Ecto neural progenitor cell (in vitro differentiated cells): ENCODE measurements around the gene IER3.
A peak's percentile ranks its signal among the peaks of the same experiment; 100 is the strongest.

ENCODE experiments used
- DNase-seq: peaks from one replicate; pipeline ENCODE4 v3.0.0-alpha.2; 2018; ENCODE audit warnings: low spot score

The IER3 gene

GRCh38 chr6:30744054-30744805 is at the start of gene IER3:
TSS of gene IER3 (minus strand) at chr6:30744547. CDS start at chr6:30744518, 29 bp downstream.
- DNase-seq = peak; percentile 86

GRCh38 chr6:30793521-30794194 is 49.3 kb upstream of the IER3 start:
- no peak for DNase-seq

DNA sequence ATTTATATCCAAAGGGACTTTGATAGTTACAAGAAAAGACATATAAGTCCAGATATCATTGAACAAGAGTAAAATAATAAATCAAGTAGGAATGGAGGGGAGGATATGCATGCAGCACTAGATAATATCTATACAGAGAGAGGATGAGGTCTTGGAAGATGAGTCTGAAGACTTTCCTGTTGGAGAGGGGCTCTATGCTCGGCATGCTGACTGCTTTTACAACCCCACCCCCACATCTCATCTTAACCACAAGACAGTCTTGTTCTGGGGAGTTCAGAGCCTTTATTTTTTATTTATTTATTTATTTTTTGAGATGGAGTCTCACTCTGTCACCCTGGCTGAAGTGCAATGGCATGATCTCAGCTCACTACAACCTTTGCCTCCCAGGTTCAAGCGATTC is 48.4 kb upstream of the IER3 start:
- no peak for DNase-seq

DNA sequence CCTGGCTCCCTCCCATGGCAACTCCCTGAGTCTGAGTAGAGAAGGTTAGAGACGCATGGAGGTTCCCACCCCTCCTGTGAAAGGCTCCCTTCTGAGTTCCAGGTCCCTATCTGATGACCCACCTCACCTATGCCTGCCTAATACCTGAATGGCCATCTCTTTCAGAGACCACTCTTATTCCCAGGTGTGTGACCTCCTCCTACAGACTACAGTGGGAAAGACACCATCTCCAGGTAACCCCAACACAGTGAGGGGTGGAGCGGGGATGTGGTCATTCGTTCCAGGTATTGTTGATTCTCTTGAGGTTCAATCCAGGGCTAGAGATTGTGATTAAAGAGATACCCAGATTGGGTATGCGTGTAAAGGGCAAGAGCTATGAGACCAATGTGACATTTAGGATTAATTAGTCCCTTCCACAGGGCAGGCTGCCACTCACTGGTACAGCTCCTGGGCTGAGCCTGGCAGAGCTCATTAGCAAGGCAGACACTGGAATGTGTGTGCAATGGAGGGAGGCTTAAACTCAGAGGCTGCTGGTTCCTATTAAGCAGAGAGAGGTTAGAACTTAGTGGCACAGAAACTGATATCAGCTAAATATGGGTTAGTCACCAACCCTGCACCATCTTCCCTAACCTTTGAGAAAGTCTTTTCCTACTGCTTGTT is 46.5 kb upstream of the IER3 start:
- no peak for DNase-seq

- no peak for DNase-seq
Observed at GRCh38 chr6:30789606-30790005, 45.3 kb upstream of the IER3 start.

GRCh38 chr6:30787954-30788353 is 43.6 kb upstream of the IER3 start:
- DNase-seq = no peak

GRCh38 chr6:30782425-30783014 is 38.2 kb upstream of the IER3 start:
- no peak for DNase-seq

DNA sequence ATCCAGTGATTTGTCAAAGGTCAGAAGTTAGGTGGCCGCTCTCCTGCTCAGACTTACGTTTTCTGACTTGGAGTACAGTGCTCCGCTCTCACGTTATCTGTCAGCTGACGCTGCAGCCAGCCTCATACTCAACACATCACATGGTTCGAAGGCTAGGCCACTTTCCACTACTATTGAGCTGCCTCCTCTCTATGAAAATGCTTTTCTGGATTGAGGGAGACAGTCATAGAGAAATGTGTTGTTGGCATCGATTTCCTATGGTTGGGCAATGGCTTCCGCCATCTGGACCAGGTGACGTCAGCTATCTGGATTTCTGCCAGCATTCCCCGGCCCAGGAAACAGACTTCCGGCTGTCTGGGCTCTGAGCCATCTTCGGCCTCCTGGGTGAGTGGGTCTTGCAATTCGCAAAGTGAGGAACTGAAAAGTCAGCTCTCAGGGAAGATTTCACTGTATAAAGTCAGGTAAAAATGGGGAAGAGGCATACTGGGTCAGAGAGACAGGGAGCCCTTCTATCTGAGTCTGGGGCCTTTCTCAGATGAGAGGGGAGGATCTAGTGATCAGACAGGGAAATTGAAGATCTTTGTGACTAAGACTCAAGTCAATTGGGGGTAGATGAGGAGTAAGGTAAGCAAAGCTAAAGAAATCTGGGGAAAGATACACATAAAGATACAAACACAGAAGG is 37.5 kb upstream of the IER3 start:
- DNase-seq = no peak

GRCh38 chr6:30781395-30781742 is 37.0 kb upstream of the IER3 start:
- no peak for DNase-seq

- no peak for DNase-seq
Observed at GRCh38 chr6:30780642-30780920, 36.2 kb upstream of the IER3 start.

DNA sequence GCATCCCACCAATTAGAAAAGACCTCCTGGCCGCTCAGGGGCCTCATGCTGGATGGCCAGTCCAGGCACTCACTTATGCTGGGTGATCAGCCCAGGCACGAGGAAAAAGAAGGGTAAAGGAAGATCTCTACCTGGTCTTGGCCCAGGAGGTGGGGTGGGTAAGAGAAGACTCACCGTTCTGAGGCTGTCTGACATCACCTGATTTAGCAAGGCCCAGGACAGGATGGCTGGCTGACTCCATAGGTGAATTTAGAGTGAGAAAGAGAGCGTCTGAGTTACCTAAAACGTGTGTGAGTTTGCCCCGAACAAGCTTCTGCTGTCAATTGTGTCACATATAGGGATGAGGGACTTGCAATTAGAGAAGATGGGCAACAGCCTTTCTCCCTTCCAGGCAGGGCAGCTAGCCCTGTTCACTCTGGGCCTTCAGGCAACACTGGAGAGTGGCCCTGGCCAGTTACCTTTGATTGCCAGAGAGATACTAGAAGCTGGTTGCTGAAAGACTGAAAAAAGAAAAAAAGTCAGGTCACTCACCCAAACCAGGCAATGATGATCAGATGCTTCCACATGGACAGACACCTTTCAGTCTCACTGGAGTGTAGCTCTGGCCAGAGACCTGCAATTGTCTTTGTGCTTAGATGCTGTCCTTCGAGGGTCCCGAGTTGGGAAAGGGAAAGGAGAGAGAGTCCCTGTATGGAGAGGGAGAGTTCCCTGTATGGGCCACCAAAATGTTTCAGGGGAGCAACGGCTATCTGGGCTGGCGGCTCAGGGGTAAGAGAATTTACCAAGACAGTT is 35.7 kb upstream of the IER3 start:
- no peak for DNase-seq

DNA sequence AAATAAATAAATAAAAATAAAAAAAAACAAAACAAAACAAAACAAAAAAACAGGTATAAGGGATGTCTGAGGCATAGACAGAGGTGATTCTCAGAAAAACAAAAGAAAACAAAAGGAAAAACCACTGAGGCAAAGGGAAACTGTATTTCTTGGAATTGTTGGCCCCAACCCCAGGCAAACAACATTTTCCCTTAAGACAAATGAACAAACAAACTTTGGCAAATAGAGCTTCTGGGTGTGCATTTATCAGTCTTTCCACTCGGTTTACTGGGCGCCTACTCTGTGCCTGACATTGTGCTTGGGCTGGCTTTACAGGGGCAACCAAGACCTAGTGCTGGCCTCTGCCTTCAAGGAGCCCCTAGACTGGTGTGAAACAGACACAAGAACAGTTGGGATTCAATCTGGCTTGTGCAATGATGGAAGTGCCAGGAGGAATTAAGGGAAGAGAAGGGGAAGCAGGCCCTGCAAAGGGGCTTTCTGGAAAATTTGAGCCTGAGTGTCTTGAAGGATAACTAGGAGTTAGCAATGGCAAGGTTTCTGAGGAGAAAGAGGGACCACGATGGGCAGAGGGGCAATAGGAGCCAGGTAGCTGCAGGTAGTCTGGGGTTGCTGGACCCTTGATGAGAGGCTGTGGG is 33.8 kb upstream of the IER3 start:
- DNase-seq = no peak

- DNase-seq = no peak
Observed at GRCh38 chr6:30777155-30777485, 32.8 kb upstream of the IER3 start.

DNA sequence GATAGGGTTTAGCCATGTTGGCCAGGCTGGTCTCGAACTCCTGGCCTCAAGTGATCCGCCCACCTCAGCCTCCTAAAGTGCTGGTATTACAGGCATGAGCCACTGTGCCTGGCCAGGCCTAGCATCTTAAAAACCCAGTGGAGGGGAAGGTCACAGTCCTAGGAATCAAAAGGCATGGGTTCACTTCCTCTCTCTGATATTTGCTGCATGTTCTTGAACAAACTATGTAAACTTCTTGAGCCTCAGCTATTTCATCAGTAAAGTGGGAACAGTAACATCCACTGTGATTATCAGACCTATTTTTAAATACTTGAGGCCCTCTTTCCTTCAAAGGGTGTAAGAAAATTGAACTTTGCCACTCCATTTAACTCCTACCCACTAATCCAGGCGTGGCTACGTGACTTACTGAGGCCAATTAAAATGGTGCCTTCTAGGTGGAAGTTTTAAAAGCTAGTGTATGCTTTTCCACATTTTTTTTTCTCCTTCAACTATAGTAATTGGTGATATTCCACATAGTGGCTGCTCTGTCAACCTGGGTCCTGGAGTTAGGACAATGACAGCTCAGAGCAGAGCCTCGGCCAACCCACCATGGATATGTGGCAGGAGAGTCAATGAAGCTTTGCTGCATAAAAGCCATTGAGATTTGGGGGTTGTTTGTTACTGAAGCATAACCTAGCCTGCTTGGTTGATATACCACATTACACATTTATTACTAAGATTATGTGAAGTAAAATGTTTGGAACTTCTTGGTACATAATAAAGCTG is 32.2 kb upstream of the IER3 start:
- DNase-seq = no peak

DNA sequence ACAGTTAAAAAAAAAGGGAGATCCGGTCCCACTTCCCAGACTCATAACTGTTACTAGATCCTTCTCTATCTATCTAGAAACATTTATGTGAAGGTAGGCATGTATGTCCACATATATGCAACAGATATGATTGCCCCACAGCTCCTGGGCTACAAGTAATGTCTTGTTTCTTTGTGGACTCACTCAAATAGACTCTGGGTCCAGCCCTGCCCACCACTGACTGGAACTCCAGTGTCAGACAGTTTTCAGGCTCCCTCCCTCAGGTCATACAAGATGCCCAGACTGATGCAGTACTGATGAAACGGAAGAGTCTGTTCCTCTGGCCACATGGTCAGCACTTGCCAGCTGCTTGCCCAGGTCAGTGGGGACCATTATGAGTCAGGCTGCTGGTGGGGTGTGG is 30.8 kb upstream of the IER3 start:
- DNase-seq = no peak

DNA sequence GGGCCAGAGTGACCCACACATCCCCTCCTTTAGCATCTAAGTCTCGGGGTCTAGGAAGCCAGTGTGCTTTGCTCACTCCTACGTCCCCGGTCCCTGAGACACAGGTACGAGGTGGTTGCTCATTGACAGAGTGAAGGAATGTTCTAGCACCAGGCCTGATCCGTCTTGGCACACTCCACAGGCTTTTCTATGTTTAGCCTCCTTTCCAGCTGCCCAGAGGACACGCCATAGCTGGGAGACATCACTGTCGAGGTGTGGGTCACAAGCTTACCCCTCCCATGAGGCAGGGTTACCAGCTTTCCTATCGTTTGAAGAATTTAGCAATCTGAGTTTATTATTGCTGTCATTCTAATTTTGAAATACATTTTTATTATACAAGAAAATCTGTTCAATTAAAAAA is 30.4 kb upstream of the IER3 start:
- DNase-seq = no peak

DNA sequence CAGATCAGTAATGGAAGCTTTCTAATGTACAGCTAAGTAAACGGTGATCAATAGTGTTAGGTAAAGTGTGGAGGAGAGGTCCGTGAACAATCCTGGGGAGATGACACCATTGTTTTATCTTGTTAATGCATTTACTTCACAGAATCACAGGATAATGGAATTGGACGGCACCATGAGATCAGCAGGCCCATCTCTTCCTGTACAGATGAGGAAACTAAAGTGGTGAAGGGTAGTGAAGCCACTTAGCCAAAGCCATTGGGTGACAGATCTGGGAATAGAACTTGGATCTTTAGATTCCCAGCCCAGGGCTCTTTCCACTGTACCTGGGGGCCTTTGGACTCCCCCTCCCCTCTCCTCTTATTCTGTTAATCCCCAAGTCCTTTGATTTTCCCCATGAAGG is 26.2 kb upstream of the IER3 start:
- DNase-seq = no peak

DNA sequence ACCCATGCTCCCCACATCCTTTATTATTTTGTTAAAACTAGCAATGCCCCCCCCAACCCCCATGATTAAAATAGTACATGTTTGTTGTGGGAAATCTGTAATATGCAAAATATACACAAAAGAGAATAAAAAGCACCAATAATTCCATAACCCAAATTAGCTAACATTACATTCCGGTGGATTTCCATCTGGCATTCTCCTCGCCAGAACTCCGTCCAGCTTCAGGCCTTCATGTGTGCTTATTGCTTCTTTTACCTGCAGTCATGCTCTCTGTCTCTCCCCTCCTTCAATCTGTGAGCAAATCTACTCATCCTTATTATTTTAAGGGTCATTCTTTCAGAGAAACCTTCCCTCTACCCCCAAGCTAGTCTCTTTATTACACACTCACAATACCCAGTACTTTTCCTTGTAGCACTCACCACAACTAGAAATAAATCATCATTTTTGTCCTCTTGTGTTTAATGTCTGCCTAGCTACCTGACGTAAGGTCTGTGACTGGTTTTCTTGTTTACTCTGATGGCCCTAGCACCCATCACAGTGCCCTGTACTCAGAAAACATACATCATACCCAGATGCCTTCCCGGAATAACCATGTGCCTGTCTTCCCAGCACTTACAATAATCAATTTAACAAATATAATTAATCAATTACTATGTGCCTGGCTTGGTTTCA is 25.6 kb upstream of the IER3 start:
- no peak for DNase-seq

DNA sequence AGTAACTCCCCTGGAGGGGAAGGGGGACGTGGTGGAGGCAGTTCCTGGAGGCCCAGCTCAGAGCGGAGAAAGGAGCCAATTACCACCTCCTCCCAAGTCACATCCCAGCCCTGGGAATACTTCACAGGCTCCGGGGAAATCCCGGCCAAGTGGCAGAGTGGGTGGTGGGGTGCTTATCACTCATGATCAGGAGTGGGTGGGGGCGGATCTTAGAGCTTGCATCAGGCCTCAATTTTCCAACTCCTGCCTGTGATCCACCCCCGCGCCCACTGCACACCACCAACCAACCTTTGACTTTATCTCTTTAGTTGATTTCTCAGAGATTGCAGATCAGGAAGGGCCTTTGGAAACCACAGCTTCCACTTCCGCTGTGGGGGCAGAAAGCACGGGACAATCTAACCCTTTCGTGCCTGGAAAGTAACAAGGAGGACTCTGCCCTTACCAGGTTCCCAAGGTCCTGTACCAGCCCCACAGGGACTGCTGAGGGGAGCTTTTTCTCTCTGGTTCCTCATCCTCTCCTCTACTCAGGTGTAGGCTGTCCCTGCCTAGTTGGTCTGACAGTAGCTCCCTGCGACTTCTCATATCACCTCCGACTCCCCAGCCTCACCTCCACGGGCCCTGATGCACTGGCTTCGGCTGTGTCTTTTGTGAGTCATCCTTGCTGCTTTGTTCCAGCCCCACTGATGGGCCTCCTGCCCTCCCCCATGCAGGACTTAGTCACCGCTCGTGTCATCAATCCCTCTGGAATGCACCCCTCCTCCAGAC is 24.9 kb upstream of the IER3 start:
- peak; percentile 61 for DNase-seq
